Ectodermal cell (in vitro differentiated cells): ENCODE measurements around the gene FARP2.
"Not testable (repeated sequence)": the region's sequence is repeated elsewhere in the genome, so short reads cannot be mapped to it uniquely, and the experiment has no call there.

Source experiments
- H3K27ac ChIP-seq: 2 replicates; pipeline ENCODE4 v1.7.0; 2013; ENCODE audit warnings: mild to moderate bottlenecking, low read depth, low read length; ENCODE audit not compliant: insufficient read depth, poor library complexity, severe bottlenecking
- H3K27me3 ChIP-seq: 2 replicates; pipeline ENCODE4 v1.7.0; 2013; ENCODE audit warnings: mild to moderate bottlenecking, low read length; ENCODE audit not compliant: insufficient read depth, control insufficient read depth, poor library complexity, severe bottlenecking
- H3K36me3 ChIP-seq: one replicate; pipeline ENCODE4 v1.7.0; 2013; ENCODE audit warnings: low read length; ENCODE audit not compliant: control insufficient read depth, insufficient read depth
- H3K4me1 ChIP-seq: one replicate; pipeline ENCODE4 v1.7.0; 2013; ENCODE audit warnings: low read length; ENCODE audit not compliant: control insufficient read depth, insufficient read depth
- H3K4me3 ChIP-seq: 2 replicates; pipeline ENCODE4 v1.7.0; 2013; ENCODE audit warnings: low read depth, low read length, control low read depth; ENCODE audit not compliant: insufficient read depth
- H3K9me3 ChIP-seq: 2 replicates; pipeline ENCODE4 v1.7.0; 2013; ENCODE audit warnings: mild to moderate bottlenecking, low read length, moderate library complexity; ENCODE audit not compliant: control insufficient read depth
- WGBS, 2 experiments: methylation state at CpG; one replicate each; pipeline ENCODE4 v1.1.7; 2013; ENCODE audit warnings: missing lambda C conversion rate in 2 of 2; 5-methylcytosine and 5-hydroxymethylcytosine counted together

Gene FARP2

DNA sequence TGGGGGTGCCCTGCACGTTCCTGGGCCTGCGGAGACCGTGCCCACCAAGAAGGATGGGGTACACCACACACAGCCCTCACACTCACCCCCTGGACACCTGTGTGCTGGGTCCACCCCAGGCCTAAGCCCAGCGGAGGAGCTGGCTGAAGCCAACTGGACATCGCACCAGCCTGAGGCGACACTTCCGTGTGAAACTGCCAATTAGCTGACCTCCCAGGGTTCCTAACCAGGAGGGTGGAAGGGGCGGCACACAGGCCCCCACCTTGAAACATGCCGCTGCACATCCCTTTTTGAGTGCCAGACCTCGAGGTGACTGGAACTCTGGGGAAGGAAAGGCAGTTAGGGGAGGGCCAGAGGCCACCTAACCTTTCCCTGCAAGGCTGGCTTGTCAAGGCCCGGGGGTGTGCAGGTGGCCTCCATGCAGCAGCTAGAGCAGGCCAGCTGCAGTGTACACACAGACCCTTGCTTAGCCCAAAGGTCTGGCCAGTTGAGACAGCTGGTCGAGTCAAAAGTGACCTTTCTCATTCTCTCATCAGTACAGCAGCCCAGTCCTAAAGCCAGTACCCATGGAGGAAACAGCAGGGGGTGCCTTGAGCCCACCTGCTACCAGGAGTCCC is 147.8 kb downstream of the FARP2 start:
- 94 to 96% methylated on average over 12 of the region's 12 CpGs for WGBS, 2 experiments
- Histone ChIP-seq H3K4me1 (peaks cover 12% of the 10 kb centered on the region), H3K4me3 (no peak overlapping the region), H3K27ac (no peak overlapping the region), H3K27me3 (peaks cover under 1% of the 10 kb centered on the region), H3K36me3 (peaks cover 5% of the 10 kb centered on the region), H3K9me3 (no peaks in the 10 kb centered on the region)

DNA sequence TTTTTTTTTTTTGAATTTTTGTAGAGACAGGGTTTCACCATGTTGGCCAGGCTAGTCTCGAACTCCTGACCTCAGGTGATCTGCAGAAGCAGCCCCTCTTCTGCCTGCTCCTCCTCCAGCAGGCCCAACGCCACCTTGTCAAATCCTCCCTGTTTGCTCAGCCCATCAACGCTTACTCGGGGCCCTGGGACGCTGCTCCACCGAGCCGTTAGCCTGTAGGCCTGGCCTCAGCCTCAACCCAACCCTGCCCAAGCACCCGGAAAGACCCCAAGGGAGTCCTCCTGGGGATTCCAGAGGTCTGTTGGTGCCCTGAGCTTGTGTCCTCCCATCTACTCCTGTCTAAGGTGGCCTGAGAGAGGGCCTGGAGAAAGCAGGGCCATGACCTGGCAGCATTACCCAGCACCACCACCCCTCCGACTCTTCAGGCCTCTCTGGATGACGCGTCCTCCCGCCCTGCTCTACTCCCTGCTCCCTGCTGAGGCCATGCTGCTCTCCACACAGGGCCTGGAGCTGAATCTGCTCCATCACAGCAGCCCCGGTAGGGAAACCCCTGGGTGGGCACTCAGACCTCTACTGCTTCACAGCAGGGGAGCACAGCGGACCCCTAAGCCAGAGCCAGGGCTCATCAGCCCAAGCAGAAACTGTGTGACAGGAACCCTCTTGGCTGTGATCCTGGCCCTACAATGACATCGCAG is 149.1 kb downstream of the FARP2 start:
- peaks cover 9% of the 10 kb centered on the region for H3K27me3 ChIP-seq
- no peak overlapping the region for H3K27ac ChIP-seq
- no peak overlapping the region for H3K4me3 ChIP-seq
- H3K36me3 ChIP-seq: peaks cover 5% of the 10 kb centered on the region
- peaks cover 12% of the 10 kb centered on the region for H3K4me1 ChIP-seq
- H3K9me3 ChIP-seq: no peaks in the 10 kb centered on the region
- 87 to 92% methylated on average over 15 of the region's 15 CpGs for WGBS, 2 experiments

- Histone ChIP-seq H3K36me3 (no peaks in the 10 kb centered on the region), H3K4me3 (no peak overlapping the region), H3K9me3 (no peaks in the 10 kb centered on the region), H3K27me3 (peaks cover 9% of the 10 kb centered on the region), H3K4me1 (peaks cover 12% of the 10 kb centered on the region), H3K27ac (no peak overlapping the region)
- 92 to 95% methylated on average over 7 of the region's 7 CpGs for WGBS, 2 experiments
Measured at GRCh38 chr2:241505781-241506201, 149.7 kb downstream of the FARP2 start.

- H3K4me3 ChIP-seq: not testable (repeated sequence)
Measured at GRCh38 chr2:241506317-241506716, 150.2 kb downstream of the FARP2 start.

DNA sequence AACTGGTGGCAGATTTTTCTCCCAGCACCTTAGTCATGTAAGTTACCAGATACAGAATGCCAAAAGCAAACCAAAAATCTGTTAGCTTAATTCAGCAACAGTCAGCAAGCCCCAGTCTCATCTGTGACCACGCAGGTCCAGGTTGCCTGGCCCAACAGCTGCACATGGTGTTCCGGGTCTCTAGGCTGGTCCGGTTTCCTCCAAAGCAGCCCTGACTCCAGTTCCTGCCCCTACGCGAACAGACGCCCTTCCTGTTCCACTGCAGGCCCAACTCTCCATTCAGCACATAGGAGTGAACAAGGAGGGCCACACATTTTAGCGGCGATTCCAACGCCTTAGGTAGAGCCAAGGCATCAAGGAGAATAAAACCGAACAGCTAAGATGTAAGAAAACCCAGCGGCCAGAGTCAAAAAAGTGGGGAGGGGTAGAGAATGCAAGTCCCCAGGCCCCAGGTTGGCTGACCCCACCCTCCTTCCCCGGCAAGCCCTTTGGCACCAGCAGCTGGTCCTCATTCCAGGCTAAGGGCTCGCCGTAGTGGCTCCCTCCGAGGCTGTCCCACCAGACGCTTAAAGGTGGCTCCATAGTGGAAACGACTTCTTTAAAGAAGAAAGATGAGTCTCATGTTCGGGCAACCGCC is 150.8 kb downstream of the FARP2 start:
- Histone ChIP-seq H3K36me3 (no peaks in the 10 kb centered on the region), H3K4me3 (peak overlapping the region; percentile 66), H3K4me1 (peaks cover 12% of the 10 kb centered on the region), H3K27me3 (peaks cover 9% of the 10 kb centered on the region), H3K27ac (no peak overlapping the region), H3K9me3 (no peaks in the 10 kb centered on the region)
- 54 to 61% methylated on average over 19 of the region's 19 CpGs for WGBS, 2 experiments

More at GRCh38 chr2:241506317-241506716, 150.2 kb downstream of the FARP2 start:
- H3K9me3 ChIP-seq, H3K27me3 ChIP-seq, H3K36me3 ChIP-seq, H3K27ac ChIP-seq: not testable (repeated sequence)
- 87 to 93% methylated on average over 11 of the region's 11 CpGs for WGBS, 2 experiments
- H3K4me1 ChIP-seq: peaks cover 12% of the 10 kb centered on the region

- no peaks in the 10 kb centered on the region for H3K36me3 ChIP-seq
- H3K4me1 ChIP-seq: peaks cover 12% of the 10 kb centered on the region
- WGBS, 2 experiments: 1 to 2% methylated on average over 67 of the region's 67 CpGs
- H3K4me3 ChIP-seq: peak overlapping the region; percentile 66
- H3K9me3 ChIP-seq: no peaks in the 10 kb centered on the region
- peaks cover 9% of the 10 kb centered on the region for H3K27me3 ChIP-seq
- H3K27ac ChIP-seq: no peak overlapping the region
Measured at GRCh38 chr2:241507430-241508239, 151.6 kb downstream of the FARP2 start.

GRCh38 chr2:241508240-241509154 is 152.4 kb downstream of the FARP2 start, which contains the start of gene STK25:
TSS of gene STK25 (minus strand) at chr2:241508584. CDS start at chr2:241508035, 549 bp downstream.
- WGBS, 2 experiments: 1% methylated on average over 121 to 122 of the region's 122 CpGs
- Histone ChIP-seq H3K27me3 (peaks cover 9% of the 10 kb centered on the region), H3K4me3 (peak within 1 kb of the TSS; percentile 66), H3K4me1 (peaks cover 12% of the 10 kb centered on the region), H3K9me3 (no peaks in the 10 kb centered on the region), H3K27ac (no peak within 1 kb of the TSS), H3K36me3 (no peaks in the 10 kb centered on the region)

DNA sequence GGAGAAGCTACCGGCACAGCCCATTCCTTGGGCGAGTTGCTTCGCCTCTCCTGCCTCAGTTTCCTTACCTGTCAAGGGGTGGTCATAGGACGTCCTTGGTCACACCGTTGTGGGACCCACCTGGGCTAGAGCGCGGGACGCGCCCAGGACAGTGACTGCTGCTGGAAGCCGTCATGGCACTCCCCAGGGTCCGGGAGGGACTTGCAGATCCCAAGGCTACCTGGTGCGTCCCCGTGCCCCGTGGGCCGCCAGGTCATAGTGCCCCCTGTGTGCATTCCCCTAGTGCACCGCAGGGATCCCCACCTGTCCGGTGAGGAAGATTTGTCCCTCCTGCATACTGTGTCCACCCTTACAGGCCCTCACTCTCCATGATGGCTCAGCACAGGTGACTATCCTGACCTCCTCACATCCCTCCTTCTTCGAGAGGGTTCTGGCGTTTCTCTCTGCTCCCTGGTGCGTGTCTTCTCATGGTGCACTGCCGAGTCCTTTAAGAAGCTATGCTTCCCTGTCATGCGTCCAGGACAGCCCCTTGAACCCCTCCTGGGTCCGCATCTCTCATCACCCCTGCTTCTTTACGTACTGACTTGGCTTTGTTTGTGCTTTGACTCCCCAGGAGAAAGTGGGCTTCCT is 153.2 kb downstream of the FARP2 start:
- peak overlapping the region; percentile 66 for H3K4me3 ChIP-seq
- no peaks in the 10 kb centered on the region for H3K9me3 ChIP-seq
- no peak overlapping the region for H3K27ac ChIP-seq
- H3K4me1 ChIP-seq: peaks cover 12% of the 10 kb centered on the region
- 48 to 49% methylated on average over 24 of the region's 24 CpGs for WGBS, 2 experiments
- H3K36me3 ChIP-seq: no peaks in the 10 kb centered on the region
- peaks cover 9% of the 10 kb centered on the region for H3K27me3 ChIP-seq
